ENCODE results near the gene ENOX1.

GRCh38 chr13:43266936-43267615, 519.7 kb downstream of the ENOX1 start:
- TF ChIP-seq EZH2 (IDR thresholded peaks at IDR 0.05) (no peak), POLR2AphosphoS5 (IDR thresholded peaks at IDR 0.05; ENCODE audit: borderline replicate concordance, low read depth, low read length) (no peak)

Data from SK-N-MC (cell line).